HepG2 (cell line): ENCODE measurements around the gene KLF13. TPM values are rescaled to one million over a fixed set of nuclear protein-coding genes. Genes with fewer than 3 reads are reported as not detected.

Experiments used
- ATAC-seq: fragments of 200-7000 bp; cut with Tn5 transposase; 3 replicates; pipeline ENCODE4 v1.9.1; 2020; ENCODE audit warnings: mild to moderate bottlenecking, moderate library complexity
- BruUV-seq: library from RNA; stranded (reverse); fragments of 400-500 nt; replicated peaks from 2 replicates; lab custom pipeline; 2021; lab: Mats Ljungman, UMichigan
- CTCF ChIA-PET: fragments of 300-600 bp; formaldehyde crosslinking; extraction: SDS; loops from one replicate; lab custom pipeline; 2021; ENCODE audit warnings: low total read pairs, inconsistent platforms, low intra/inter-chr PET ratio; lab: Yijun Ruan, JAX
- POLR2A ChIA-PET: fragments of 350-600 bp; sonication (Branson Sonifier 250); formaldehyde crosslinking; loops from one replicate; lab custom pipeline; 2020; ENCODE audit warnings: antibody characterized with exemption, inconsistent platforms; lab: Yijun Ruan, JAX
- DNase-seq: peaks from one replicate; pipeline ENCODE4 v3.0.0-alpha.2; 2015; ENCODE audit warnings: low spot score
- FAIRE-seq: peaks from 3 replicates; lab custom pipeline; 2011; peaks lifted over from hg19 to GRCh38; lab: Jason Lieb, UNC
- H2AFZ ChIP-seq: one replicate; pipeline ENCODE4 v1.6.1; 2011; ENCODE audit warnings: low read length, inconsistent platforms
- H3K27ac ChIP-seq: fragments of 300-600 bp; 3 replicates; pipeline ENCODE4 v1.8.0; 2011; ENCODE audit warnings: mixed run types, mild to moderate bottlenecking, mixed read lengths, low read length, inconsistent platforms; ENCODE audit not compliant: insufficient read depth; ENCODE audit errors: extremely low read length
- H3K27me3 ChIP-seq, 2 experiments: fragments of 200-600 bp in 1 of 2; 2 replicates in 1 of 2; 3 replicates in 1 of 2; pipeline versions ENCODE4 v1.6.0 to v1.8.0; 2011; ENCODE audit warnings: low read length in 2 of 2, mild to moderate bottlenecking in 2 of 2, moderate library complexity in 2 of 2, inconsistent platforms in 1 of 2; ENCODE audit not compliant: insufficient read depth in 2 of 2, control insufficient read depth in 1 of 2
- H3K36me3 ChIP-seq, 2 experiments: fragments of 200-600 bp in 1 of 2; replicated peaks in 1 of 2; 2 replicates in 1 of 2; 3 replicates in 1 of 2; pipeline versions ENCODE4 v1.5.1 to v1.8.0; 2011; ENCODE audit warnings: low read length in 2 of 2, inconsistent platforms in 1 of 2; ENCODE audit not compliant: insufficient read depth in 2 of 2, control insufficient read depth in 1 of 2
- H3K4me1 ChIP-seq: 2 replicates; pipeline ENCODE4 v1.5.1; 2012; ENCODE audit warnings: low read length, inconsistent platforms; ENCODE audit not compliant: insufficient read depth
- H3K4me2 ChIP-seq: 2 replicates; pipeline ENCODE4 v1.6.0; 2011; ENCODE audit warnings: low read depth, low read length, inconsistent platforms
- H3K4me3 ChIP-seq, 3 experiments: fragments of 200-600 bp in 1 of 3; sonication (generic), shearing (Covaris generic) in 1 of 3; replicated peaks in 1 of 3; 2 replicates each; pipeline ENCODE4 v1.5.1; 2011 to 2016; ENCODE audit warnings: low read length in 3 of 3, inconsistent platforms in 2 of 3, low read depth in 2 of 3, mild to moderate bottlenecking in 2 of 3, control low read depth in 1 of 3, mixed read lengths in 1 of 3; ENCODE audit not compliant: insufficient read depth in 1 of 3
- H3K79me2 ChIP-seq: one replicate; pipeline ENCODE4 v1.6.1; 2011; ENCODE audit warnings: low read length, inconsistent platforms; ENCODE audit not compliant: insufficient read depth
- H3K9ac ChIP-seq: 2 replicates; pipeline ENCODE4 v1.6.0; 2011; ENCODE audit warnings: mild to moderate bottlenecking, low read depth, low read length, inconsistent platforms; ENCODE audit not compliant: insufficient read depth
- H3K9me3 ChIP-seq: 2 replicates; pipeline ENCODE4 v1.5.1; 2012; ENCODE audit warnings: mild to moderate bottlenecking, low read length
- H4K20me1 ChIP-seq: 2 replicates; pipeline ENCODE4 v1.6.0; 2011; ENCODE audit warnings: inconsistent platforms, mild to moderate bottlenecking, low read length, moderate library complexity; ENCODE audit not compliant: insufficient read depth
- BCL6 ChIP-seq: IDR thresholded peaks from 2 replicates; pipeline ENCODE4 v1.6.1; 2016; ENCODE audit warnings: missing genetic modification reagents, missing compliant biosample characterization
- CBX5 ChIP-seq: sonication (generic); formaldehyde crosslinking; IDR thresholded peaks from 2 replicates; pipeline ENCODE4 v1.4.0; 2020; ENCODE audit warnings: missing genetic modification reagents, borderline replicate concordance
- HNF1A ChIP-seq, 2 experiments: sonication (generic) in 1 of 2; formaldehyde crosslinking in 1 of 2; IDR thresholded peaks; 2 replicates each; pipeline versions ENCODE4 v1.4.0 to v1.6.1; 2016 to 2020; ENCODE audit warnings: borderline replicate concordance in 1 of 2, low read depth in 1 of 2, mild to moderate bottlenecking in 1 of 2, missing genetic modification reagents in 1 of 2
- MXD4 ChIP-seq: IDR thresholded peaks from 2 replicates; pipeline ENCODE4 v1.6.1; 2016; ENCODE audit warnings: mild to moderate bottlenecking, missing biosample characterization, missing genetic modification reagents
- POGK ChIP-seq: sonication (generic); formaldehyde crosslinking; conservative IDR thresholded peaks from 2 replicates; pipeline ENCODE4 v1.8.0; 2022; ENCODE audit warnings: mild to moderate bottlenecking, moderate library complexity, missing genetic modification reagents
- SIN3B ChIP-seq: fragments of 150-350 bp; IDR thresholded peaks from 2 replicates; pipeline ENCODE4 v1.6.1; 2014; ENCODE audit warnings: low read length
- SMYD3 ChIP-seq: sonication (generic); formaldehyde crosslinking; IDR thresholded peaks from 2 replicates; pipeline ENCODE4 v1.8.1; 2023; ENCODE audit warnings: mild to moderate bottlenecking, missing genetic modification reagents
- THAP11 ChIP-seq: IDR thresholded peaks from 2 replicates; pipeline ENCODE4 v1.6.1; 2016; ENCODE audit warnings: missing biosample characterization, missing genetic modification reagents
- ZBTB26 ChIP-seq: IDR thresholded peaks from 2 replicates; pipeline ENCODE4 v1.6.1; 2016; ENCODE audit warnings: missing compliant biosample characterization, missing genetic modification reagents, borderline replicate concordance
- ZNF431 ChIP-seq: sonication (generic); formaldehyde crosslinking; IDR thresholded peaks from 2 replicates; pipeline ENCODE4 v1.9.0; 2022; ENCODE audit warnings: missing genetic modification reagents, low read depth, mild to moderate bottlenecking, borderline replicate concordance
- ZNF451 ChIP-seq: sonication (generic); formaldehyde crosslinking; IDR thresholded peaks from 2 replicates; pipeline ENCODE4 v1.5.0; 2020; ENCODE audit warnings: mild to moderate bottlenecking, missing genetic modification reagents
- ZNF574 ChIP-seq: sonication (generic); formaldehyde crosslinking; IDR thresholded peaks from 2 replicates; pipeline ENCODE4 v1.4.0; 2020; ENCODE audit warnings: missing genetic modification reagents
- WGBS: methylation state at CpG from one replicate; pipeline ENCODE4 v1.1.6; 2017; ENCODE audit warnings: low lambda C conversion rate; 5-methylcytosine and 5-hydroxymethylcytosine counted together
- in situ Hi-C: cut with HindIII; loops from 2 replicates; pipeline ENCODE4 v1.10.0; 2017; ENCODE audit warnings: low pct_unique_long_range_greater_than_20kb; ENCODE audit not compliant: extremely low pct_ligation_motif_present
- intact Hi-C: fragments of 100-400 bp; cut with micrococcal nuclease; formaldehyde crosslinking; loops from one replicate; pipeline ENCODE4 v1.10.0; 2022; ENCODE audit not compliant: unreplicated experiment
- polyA plus RNA-seq, 8 experiments: library from polyadenylated mRNA; depleted of rRNA in 3 of 8; stranded (reverse) in 7 of 8; unstranded in 1 of 8; fragments of >200 nt; fragmentation: Illumina TruSeq in 4 of 8; extraction: Trizol in 4 of 8; gene quantifications; 2 replicates each; pipeline versions ENCODE4 v1.2.1 to v1.2.3, GENCODE V29; 2011 to 2016; ENCODE audit warnings: low read depth in 4 of 8, missing spikeins in 1 of 8, mixed read lengths in 1 of 8; ENCODE audit not compliant: insufficient read depth in 1 of 8
- total RNA-seq, 5 experiments: library from RNA; depleted of rRNA; stranded (reverse); fragments of >200 nt; fragmentation: Illumina TruSeq; extraction: Trizol; gene quantifications; 2 replicates each; pipeline ENCODE4 v1.2.3, GENCODE V29; 2016; ENCODE audit warnings: low read depth in 1 of 5

Gene KLF13
- total and polyA plus RNA-seq, 2 of the 13 experiments (the other 11 are each of a cell fraction or from before 2014, with no cell fraction given), result 16.8 to 25.1 TPM

- POLR2A ChIA-PET, result interaction anchor here (0.9 to 2.4 kb wide), 2 partner anchors 23 to 38 kb away, joined by 4 to 10 read pairs; no protein-coding TSS in a partner anchor
- H3K79me2 ChIP-seq, result no peaks in the 10 kb centered on the region
- WGBS, result 51% methylated on average over 11 of the region's 17 CpGs
- H2AFZ ChIP-seq, result peak overlapping the region; percentile 77
- TF ChIP-seq ZNF431, result no peak
- no peak for TF ChIP-seq ZNF451
- no peak for TF ChIP-seq POGK (CRISPR knock-in tag)
- no peak for TF ChIP-seq BCL6 (CRISPR knock-in tag)
- TF ChIP-seq ZBTB26, result no peak
- TF ChIP-seq SMYD3 (CRISPR knock-in tag), result no peak
- TF ChIP-seq HNF1A (IDR thresholded peaks at IDR 0.05; ENCODE audit: low read depth), result no peak
- TF ChIP-seq HNF1A (CRISPR knock-in tag; IDR thresholded peaks at IDR 0.05; ENCODE audit: borderline replicate concordance), result no peak
- no peak for TF ChIP-seq SIN3B
- TF ChIP-seq CBX5 (CRISPR knock-in tag), result no peak
- no peak for TF ChIP-seq ZNF574
- no peak for TF ChIP-seq THAP11 (CRISPR knock-in tag)
- no peak for TF ChIP-seq MXD4 (CRISPR knock-in tag)
- TF ChIP-seq, all 625 proteins: peak for 0
- no peak for DNase-seq
- FAIRE-seq, result no peak
- peak; percentile 28 for ATAC-seq
- intact Hi-C loops, result no loop called here
- Histone ChIP-seq H3K4me3 (peak overlapping the region in 1 of 3 experiments; percentile 63; a peak in 2 of 6 replicates), H3K4me2 (peak overlapping the region; percentile 84), H3K27me3 (no peaks in the 10 kb centered on the region), H3K9ac (no peak overlapping the region), H3K27ac (no peak overlapping the region), H3K36me3 (no peaks in the 10 kb centered on the region), H3K4me1 (peaks cover 84% of the 10 kb centered on the region), H4K20me1 (no peaks in the 10 kb centered on the region), H3K9me3 (no peaks in the 10 kb centered on the region)
- BruUV-seq, result no TSS peak
- in situ Hi-C loops, result no loop called here
- CTCF ChIA-PET, result no interaction called here
Measured at GRCh38 chr15:31302778-31303725, 23.6 kb upstream of the KLF13 start.
